Gastroesophageal sphincter (tissue), 3 donors: Measurements from ENCODE around the gene CLASRP.

Experiments
- CTCF ChIP-seq, 4 experiments: fragments of 200-600 bp in 2 of 4; fragments of 450-650 bp in 2 of 4; sonication (generic) in 1 of 4; IDR thresholded peaks; one replicate each; pipeline ENCODE4 v1.5.1; 2017 to 2019; ENCODE audit warnings: antibody characterized with exemption in 4 of 4, mild to moderate bottlenecking in 2 of 4, moderate library complexity in 2 of 4
- POLR2A ChIP-seq, 2 donors: fragments of 450-650 bp; IDR thresholded peaks; one replicate each; pipeline ENCODE4 v1.6.1; 2017; ENCODE audit warnings: antibody characterized with exemption in 2 of 2, mild to moderate bottlenecking in 2 of 2, moderate library complexity in 1 of 2
- POLR2AphosphoS5 ChIP-seq: sonication (generic); formaldehyde crosslinking; IDR thresholded peaks from one replicate; pipeline ENCODE4 v1.6.1; 2017; ENCODE audit warnings: antibody characterized with exemption

- TF ChIP-seq CTCF (IDR thresholded peaks at IDR 0.05) (no peak), POLR2A (IDR thresholded peaks at IDR 0.05) (no peak), POLR2AphosphoS5 (no peak)
Measured at GRCh38 chr19:44998025-44998424, 40.8 kb upstream of the CLASRP start.
